ENCODE data around the gene TXNRD1.

DNA sequence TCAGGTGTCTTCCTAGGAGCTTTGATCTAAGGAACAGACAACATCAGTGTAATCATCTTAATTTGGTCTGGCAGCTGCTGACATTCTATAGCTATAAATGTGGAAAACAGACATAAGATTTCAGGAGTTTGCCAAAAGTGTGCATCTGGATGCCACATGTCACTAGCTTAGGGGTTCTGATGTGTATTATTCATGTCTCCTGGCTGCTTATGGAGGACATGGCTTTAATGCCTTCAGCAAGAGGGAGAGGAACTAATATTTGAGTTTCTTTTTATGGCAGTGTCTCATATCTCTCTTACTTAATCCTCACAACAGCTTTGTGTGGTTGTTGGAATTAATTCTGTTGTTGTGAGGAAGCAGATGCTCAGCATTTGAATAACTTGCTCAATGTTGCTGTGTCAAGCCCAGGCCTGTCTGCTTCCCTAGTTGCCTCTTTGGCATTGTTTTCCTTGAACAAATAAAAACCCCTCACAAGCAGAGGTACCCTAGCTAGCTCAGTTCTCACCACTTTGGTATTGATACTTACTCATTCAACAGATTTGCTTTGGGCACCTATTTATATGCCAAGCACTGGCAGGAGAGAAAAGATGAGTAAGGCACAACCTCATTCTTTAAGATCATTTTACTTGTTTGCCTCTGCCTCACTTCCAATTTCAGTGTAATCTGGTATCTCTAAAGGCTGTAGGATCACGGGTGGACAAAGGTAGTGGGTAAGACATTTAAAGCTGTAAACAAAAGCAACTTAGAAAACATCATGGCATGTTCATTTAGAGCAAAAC lies 48.2 kb downstream of the TXNRD1 start:
- TF ChIP-seq ZNF677 (tag by site-specific recombination; IDR thresholded peaks at IDR 0.05) (no peak), ZNF48 (tag by site-specific recombination; IDR thresholded peaks at IDR 0.05) (no peak), ZNF404 (tag by site-specific recombination; IDR thresholded peaks at IDR 0.05) (no peak), KLF16 (tag by site-specific recombination; IDR thresholded peaks at IDR 0.05) (no peak), KLF1 (tag by site-specific recombination; IDR thresholded peaks at IDR 0.05) (no peak), ZNF146 (tag by site-specific recombination; IDR thresholded peaks at IDR 0.05) (no peak), ZNF514 (tag by site-specific recombination; IDR thresholded peaks at IDR 0.05) (no peak), ZNF311 (tag by site-specific recombination; IDR thresholded peaks at IDR 0.05; ENCODE audit: borderline replicate concordance) (no peak), ZIC2 (tag by site-specific recombination; IDR thresholded peaks at IDR 0.05) (no peak)
- TF ChIP-seq, protein P1, sequence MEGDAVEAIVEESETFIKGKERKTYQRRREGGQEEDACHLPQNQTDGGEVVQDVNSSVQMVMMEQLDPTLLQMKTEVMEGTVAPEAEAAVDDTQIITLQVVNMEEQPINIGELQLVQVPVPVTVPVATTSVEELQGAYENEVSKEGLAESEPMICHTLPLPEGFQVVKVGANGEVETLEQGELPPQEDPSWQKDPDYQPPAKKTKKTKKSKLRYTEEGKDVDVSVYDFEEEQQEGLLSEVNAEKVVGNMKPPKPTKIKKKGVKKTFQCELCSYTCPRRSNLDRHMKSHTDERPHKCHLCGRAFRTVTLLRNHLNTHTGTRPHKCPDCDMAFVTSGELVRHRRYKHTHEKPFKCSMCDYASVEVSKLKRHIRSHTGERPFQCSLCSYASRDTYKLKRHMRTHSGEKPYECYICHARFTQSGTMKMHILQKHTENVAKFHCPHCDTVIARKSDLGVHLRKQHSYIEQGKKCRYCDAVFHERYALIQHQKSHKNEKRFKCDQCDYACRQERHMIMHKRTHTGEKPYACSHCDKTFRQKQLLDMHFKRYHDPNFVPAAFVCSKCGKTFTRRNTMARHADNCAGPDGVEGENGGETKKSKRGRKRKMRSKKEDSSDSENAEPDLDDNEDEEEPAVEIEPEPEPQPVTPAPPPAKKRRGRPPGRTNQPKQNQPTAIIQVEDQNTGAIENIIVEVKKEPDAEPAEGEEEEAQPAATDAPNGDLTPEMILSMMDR (tag by site-specific recombination; IDR thresholded peaks at IDR 0.05), result no peak
- TF ChIP-seq, protein P2, sequence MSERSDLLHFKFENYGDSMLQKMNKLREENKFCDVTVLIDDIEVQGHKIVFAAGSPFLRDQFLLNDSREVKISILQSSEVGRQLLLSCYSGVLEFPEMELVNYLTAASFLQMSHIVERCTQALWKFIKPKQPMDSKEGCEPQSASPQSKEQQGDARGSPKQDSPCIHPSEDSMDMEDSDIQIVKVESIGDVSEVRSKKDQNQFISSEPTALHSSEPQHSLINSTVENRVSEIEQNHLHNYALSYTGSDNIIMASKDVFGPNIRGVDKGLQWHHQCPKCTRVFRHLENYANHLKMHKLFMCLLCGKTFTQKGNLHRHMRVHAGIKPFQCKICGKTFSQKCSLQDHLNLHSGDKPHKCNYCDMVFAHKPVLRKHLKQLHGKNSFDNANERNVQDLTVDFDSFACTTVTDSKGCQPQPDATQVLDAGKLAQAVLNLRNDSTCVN (tag by site-specific recombination; optimal IDR thresholded peaks at IDR 0.05), result no peak
